Uterus (tissue), 4 donors: Measurements from ENCODE around the gene NTSR1. TPM values are rescaled to one million over a fixed set of nuclear protein-coding genes. Genes with fewer than 3 reads are reported as not detected.
A peak's percentile ranks its signal among the peaks of the same experiment; 100 is the strongest.

Experiments
- DNase-seq, 2 donors: peaks; one replicate each; pipeline ENCODE4 v3.0.0-alpha.2; 2019 to 2020
- H3K27ac ChIP-seq, 2 donors: fragments of 200-600 bp; sonication (generic); 1 replicate in 1 of 2; 2 replicates in 1 of 2; pipeline ENCODE4 v1.5.1; 2016 to 2018
- H3K27me3 ChIP-seq, 2 donors: fragments of 200-600 bp; sonication (generic); one replicate each; pipeline ENCODE4 v1.5.1; 2018 to 2019; ENCODE audit warnings: control low read depth in 1 of 2
- H3K36me3 ChIP-seq, 2 donors: fragments of 200-600 bp; sonication (generic); one replicate each; pipeline ENCODE4 v1.5.1; 2019; ENCODE audit warnings: control low read depth in 1 of 2
- H3K4me1 ChIP-seq, 2 donors: fragments of 200-600 bp; sonication (generic); one replicate each; pipeline ENCODE4 v1.5.1; 2018 to 2019; ENCODE audit warnings: control low read depth in 1 of 2
- H3K4me3 ChIP-seq, 2 donors: fragments of 200-600 bp; sonication (generic); 1 replicate in 1 of 2; 2 replicates in 1 of 2; pipeline ENCODE4 v1.5.1; 2018 to 2019; ENCODE audit warnings: mild to moderate bottlenecking in 1 of 2
- H3K9me3 ChIP-seq, 2 donors: fragments of 200-600 bp; sonication (generic); one replicate each; pipeline ENCODE4 v1.5.1; 2019; ENCODE audit warnings: control low read depth in 1 of 2
- POLR2A ChIP-seq, 2 donors: fragments of 450-650 bp; IDR thresholded peaks; one replicate each; pipeline ENCODE4 v1.6.1; 2016; ENCODE audit warnings: antibody characterized with exemption in 2 of 2, mild to moderate bottlenecking in 1 of 2, moderate library complexity in 1 of 2
- intact Hi-C: fragments of 100-400 bp; cut with DNase I; formaldehyde crosslinking; loops from one replicate; pipeline ENCODE4 v1.15.1; 2023; ENCODE audit warnings: low total_unique reads
- total RNA-seq, 4 donors: library from RNA; depleted of rRNA in 3 of 4; stranded (reverse); fragments of >200 nt in 3 of 4; gene quantifications; one replicate each; pipeline versions ENCODE4 v1.1.0 to v1.2.4, GENCODE V29; 2014 to 2023
- TF ChIP-seq, protein P1 (sequence below), 4 experiments: fragments of 200-600 bp in 2 of 4; fragments of 450-650 bp in 2 of 4; sonication (generic) in 2 of 4; IDR thresholded peaks; one replicate each; pipeline ENCODE4 v1.5.1; 2016 to 2019; ENCODE audit warnings: antibody characterized with exemption in 4 of 4, mild to moderate bottlenecking in 2 of 4, moderate library complexity in 1 of 4
- donor health status: DM: yes; HTN: yes; CAD: no.

Gene NTSR1
- total RNA-seq, 4 donors from 2014 or later: not detected

DNA sequence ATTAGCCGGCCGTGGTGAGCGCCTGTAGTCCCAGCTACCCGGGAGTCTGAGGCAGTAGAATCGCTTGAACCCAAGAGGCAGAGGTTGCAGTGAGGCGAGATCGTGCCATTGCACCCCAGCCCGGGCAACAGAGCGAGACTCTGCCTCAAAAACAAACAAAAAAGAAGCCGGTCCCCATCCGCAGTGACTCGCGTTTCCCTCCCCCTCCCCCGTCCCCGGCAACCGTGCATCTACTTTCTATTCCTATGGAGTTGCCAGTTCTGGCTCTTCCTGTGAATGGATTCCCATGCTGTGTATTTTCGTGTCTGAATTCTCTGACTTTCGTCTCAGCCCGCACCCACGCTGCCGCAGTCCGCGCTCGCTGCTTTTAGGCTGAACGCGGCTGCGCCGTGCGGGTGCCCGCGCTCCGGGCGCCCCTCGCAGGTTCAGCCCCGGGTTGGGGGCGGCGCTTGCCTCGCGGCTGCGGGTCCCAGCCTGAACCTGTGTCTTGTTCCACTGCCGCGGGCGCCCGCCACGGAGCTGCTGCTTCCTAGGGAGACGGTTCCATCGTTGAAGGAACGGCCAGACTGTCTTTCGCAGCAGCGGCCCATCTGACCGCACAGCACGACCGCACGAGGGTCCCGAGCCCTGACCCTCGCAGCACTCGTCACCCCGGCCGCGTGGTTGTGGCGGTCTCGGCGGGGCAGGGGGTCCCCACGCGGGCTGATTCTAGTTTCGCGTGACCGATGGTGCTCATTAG, 86.6 kb downstream of the NTSR1 start:
- TF ChIP-seq, protein P1, sequence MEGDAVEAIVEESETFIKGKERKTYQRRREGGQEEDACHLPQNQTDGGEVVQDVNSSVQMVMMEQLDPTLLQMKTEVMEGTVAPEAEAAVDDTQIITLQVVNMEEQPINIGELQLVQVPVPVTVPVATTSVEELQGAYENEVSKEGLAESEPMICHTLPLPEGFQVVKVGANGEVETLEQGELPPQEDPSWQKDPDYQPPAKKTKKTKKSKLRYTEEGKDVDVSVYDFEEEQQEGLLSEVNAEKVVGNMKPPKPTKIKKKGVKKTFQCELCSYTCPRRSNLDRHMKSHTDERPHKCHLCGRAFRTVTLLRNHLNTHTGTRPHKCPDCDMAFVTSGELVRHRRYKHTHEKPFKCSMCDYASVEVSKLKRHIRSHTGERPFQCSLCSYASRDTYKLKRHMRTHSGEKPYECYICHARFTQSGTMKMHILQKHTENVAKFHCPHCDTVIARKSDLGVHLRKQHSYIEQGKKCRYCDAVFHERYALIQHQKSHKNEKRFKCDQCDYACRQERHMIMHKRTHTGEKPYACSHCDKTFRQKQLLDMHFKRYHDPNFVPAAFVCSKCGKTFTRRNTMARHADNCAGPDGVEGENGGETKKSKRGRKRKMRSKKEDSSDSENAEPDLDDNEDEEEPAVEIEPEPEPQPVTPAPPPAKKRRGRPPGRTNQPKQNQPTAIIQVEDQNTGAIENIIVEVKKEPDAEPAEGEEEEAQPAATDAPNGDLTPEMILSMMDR (IDR thresholded peaks at IDR 0.05): no peak
- peak in 1 of 2 donors; percentile 28 for TF ChIP-seq POLR2A (IDR thresholded peaks at IDR 0.05)
- peak in 1 of 2 donors; percentile 55 for DNase-seq
- Histone ChIP-seq H3K36me3 (no peaks in the 10 kb centered on the region), H3K9me3 (no peaks in the 10 kb centered on the region), H3K4me1 (peaks cover 0 to 10% of the 10 kb centered on the region in 2 donors), H3K27ac (peak overlapping the region; percentile 96 to 97), H3K4me3 (peak overlapping the region; percentile 46 to 53), H3K27me3 (no peaks in the 10 kb centered on the region)
- intact Hi-C loops: no loop called here

DNA sequence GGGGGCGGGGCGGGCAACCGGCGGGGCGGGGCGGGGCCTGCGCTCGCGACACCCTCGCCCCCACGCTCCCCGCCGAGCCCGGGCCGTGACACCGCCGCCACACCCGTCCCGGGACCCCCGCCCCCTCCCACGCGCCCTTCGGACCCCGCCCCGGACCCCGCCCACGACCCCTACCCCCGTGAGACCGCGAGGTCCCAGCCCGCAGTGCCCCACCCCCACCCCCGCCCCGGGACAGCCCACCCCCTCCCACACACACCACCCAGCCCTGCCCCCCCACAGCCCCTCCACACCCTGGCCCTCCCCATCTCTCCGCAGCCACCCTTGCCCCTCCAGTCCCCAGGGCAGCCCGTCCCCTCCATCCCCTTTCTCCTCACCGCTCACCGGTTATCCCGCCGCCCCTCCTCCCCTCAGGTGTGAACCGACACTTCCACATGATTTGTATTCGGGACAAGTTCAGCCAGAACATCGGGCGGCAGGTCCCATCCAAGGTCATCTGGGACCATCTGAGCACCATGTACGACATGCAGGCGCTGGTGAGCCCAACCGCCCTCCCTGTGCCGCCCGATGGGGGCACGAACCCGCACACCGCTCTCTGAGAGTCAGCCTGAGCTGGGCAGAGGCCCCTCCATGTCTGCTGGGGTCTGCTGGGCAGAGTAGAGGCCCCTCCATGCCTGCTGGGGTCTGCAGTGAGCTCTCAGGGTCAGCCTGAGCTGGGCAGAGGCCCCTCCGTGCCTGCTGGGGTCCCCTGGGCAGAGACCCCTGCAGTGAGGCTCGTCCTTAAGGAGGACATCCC, 88.3 kb downstream of the NTSR1 start:
- no peak for DNase-seq
- no peaks in the 10 kb centered on the region for H3K36me3 ChIP-seq
- H3K9me3 ChIP-seq: no peaks in the 10 kb centered on the region
- intact Hi-C loops: no loop called here
- no peak for TF ChIP-seq POLR2A (IDR thresholded peaks at IDR 0.05)
- TF ChIP-seq, protein P1 (IDR thresholded peaks at IDR 0.05): no peak
- peak overlapping the region; percentile 54 to 76 for H3K4me3 ChIP-seq
- no peaks in the 10 kb centered on the region for H3K27me3 ChIP-seq
- peak overlapping the region; percentile 96 to 97 for H3K27ac ChIP-seq
- H3K4me1 ChIP-seq: peaks cover 0 to 10% of the 10 kb centered on the region in 2 donors

DNA sequence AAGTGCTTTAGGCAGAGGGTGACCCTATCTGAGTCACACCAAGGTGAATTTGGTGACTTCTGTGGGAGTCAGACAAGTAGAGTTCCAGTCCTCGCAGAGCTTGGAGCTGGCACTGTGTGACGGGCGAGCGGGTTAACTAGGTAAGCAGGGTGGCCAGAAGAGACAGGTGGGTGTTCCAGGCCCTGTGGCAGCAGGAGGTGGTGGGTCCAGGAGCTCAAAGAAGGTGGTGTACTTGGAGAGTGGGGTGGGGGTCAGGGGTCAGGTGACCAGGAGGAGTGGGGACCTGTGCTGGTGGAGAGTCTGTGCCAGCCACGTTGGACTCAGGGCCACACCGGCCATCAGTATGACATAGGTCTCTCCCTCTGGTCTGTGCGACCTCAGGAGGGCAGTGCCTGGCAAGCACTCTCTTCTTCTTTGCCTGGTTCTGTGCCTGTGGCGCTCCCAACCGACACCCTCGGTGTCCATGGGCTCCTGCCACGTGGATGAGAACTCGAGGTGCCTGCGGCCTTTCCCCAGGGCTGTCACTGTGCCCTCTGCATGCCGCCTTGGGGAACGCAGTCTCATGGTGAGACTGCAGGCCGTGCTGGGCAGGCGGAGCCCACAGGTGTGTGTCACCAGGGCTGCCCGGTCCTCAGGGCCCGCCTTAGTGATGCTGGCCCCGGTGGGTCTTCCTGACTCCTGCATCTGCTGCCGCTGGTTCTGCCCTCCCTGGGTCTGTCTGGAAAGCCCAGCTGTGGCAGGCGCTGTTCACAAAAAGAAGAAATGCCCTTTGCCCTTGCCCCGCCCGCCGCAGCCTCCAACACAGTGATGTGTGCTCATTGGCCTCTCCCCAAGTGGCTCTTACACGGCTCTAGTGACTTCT, 89.3 kb downstream of the NTSR1 start:
- intact Hi-C loops: no loop called here

DNA sequence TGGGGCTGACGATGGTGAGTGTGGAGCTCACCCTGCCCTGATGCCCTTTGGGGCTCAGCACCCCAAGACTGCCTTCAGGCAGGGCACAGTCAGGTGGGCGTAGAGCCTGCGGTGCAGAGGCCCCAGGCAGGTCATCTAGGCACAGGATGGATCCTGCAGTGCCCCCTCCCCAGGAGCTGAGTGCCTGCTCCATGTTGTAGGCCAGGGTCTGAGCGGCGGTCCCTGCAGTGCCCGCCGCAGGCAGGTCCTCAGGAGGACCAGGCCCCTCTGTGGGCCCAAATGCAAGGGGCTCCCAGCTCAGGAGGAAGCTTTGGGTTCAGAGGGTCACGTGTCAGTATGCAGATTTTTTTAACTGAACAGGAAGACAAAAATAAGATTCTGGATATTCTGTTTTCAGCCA, 90.4 kb downstream of the NTSR1 start:
- intact Hi-C loops: no loop called here
- Histone ChIP-seq H3K27me3 (no peaks in the 10 kb centered on the region), H3K4me1 (peaks cover 0 to 4% of the 10 kb centered on the region in 2 donors), H3K36me3 (no peaks in the 10 kb centered on the region), H3K4me3 (no peak overlapping the region), H3K9me3 (no peaks in the 10 kb centered on the region), H3K27ac (no peak overlapping the region)
- no peak for DNase-seq
- TF ChIP-seq, protein P1 (IDR thresholded peaks at IDR 0.05): no peak
- no peak for TF ChIP-seq POLR2A (IDR thresholded peaks at IDR 0.05)

More for the DNA sequence above, 89.3 kb downstream of the NTSR1 start:
- H3K27me3 ChIP-seq: no peaks in the 10 kb centered on the region
- H3K36me3 ChIP-seq: no peaks in the 10 kb centered on the region
- H3K4me3 ChIP-seq: no peak overlapping the region
- peak overlapping the region in 1 of 2 donors; percentile 97 for H3K27ac ChIP-seq
- TF ChIP-seq POLR2A (IDR thresholded peaks at IDR 0.05): no peak
- TF ChIP-seq, protein P1 (IDR thresholded peaks at IDR 0.05): no peak
- peaks cover 0 to 10% of the 10 kb centered on the region in 2 donors for H3K4me1 ChIP-seq
- no peaks in the 10 kb centered on the region for H3K9me3 ChIP-seq
- DNase-seq: no peak
